Erythroblast (primary cell): ENCODE measurements around the gene PICK1.
"Not testable (repeated sequence)": the region's sequence is repeated elsewhere in the genome, so short reads cannot be mapped to it uniquely, and the experiment has no call there.

Experiments used
- DNase-seq, 2 experiments: peaks; one replicate each; lab custom pipeline; 2025; lab: John Stamatoyannopoulos, UW
- GATA1 ChIP-seq: IDR thresholded peaks from 2 replicates; pipeline ENCODE4 v1.6.1; 2011; ENCODE audit warnings: low read depth, mild to moderate bottlenecking, control low read depth, low read length, moderate library complexity
- POLR2A ChIP-seq: IDR thresholded peaks from 2 replicates; pipeline ENCODE4 v1.6.1; 2011; ENCODE audit warnings: mild to moderate bottlenecking, low read length

Gene PICK1

GRCh38 chr22:38071421-38072321 is 14.5 kb downstream of the PICK1 start:
- DNase-seq, result no peak
- TF ChIP-seq POLR2A (no peak), GATA1 (no peak)

- no peak for DNase-seq
- TF ChIP-seq GATA1 (no peak), POLR2A (no peak)
Measured at GRCh38 chr22:38072322-38073149, 15.3 kb downstream of the PICK1 start.

- no peak for DNase-seq
- TF ChIP-seq GATA1, result no peak
- TF ChIP-seq POLR2A, result no peak
Measured at GRCh38 chr22:38073150-38074130, 16.2 kb downstream of the PICK1 start.

- TF ChIP-seq POLR2A (no peak), GATA1 (no peak)
- DNase-seq, result no peak
Measured at GRCh38 chr22:38074181-38075104, 17.2 kb downstream of the PICK1 start.

DNA sequence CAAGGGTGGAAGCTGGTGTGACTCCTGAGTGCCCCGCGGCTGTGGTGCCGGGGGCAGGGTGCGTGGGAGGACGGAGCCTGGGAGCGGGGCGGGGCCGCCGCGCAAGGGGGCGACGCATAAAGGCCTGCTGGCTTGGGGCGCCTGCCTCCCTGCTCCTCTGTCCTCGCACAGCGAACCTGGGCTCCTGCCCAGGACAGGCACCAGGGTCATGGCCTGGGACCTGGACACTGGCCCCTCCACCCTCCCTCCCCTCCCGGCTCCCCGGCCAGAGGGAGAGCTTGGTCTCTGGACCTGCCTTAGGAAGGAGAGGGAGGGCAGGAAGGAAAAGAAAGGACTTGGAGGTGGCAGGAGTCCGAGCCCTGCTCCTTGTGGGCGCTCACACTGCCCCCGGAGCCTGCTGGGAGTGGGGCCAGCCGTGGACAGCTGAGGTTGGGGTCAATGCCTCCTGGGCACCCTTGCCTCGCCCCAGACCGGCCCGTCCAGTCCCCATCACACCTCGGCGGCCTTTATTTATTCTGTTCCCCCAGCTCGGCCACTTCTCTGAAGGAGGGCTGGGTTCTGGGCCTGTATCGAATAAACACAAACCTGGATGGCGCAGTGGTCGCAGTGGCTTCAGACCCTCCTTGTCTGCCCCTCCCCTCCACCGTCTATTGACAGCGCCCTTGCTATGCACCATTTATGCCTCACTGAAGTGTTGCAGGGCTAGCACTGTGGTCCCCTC is 18.1 kb downstream of the PICK1 start:
- no peak for DNase-seq
- TF ChIP-seq POLR2A, result no peak
- TF ChIP-seq GATA1, result no peak

DNA sequence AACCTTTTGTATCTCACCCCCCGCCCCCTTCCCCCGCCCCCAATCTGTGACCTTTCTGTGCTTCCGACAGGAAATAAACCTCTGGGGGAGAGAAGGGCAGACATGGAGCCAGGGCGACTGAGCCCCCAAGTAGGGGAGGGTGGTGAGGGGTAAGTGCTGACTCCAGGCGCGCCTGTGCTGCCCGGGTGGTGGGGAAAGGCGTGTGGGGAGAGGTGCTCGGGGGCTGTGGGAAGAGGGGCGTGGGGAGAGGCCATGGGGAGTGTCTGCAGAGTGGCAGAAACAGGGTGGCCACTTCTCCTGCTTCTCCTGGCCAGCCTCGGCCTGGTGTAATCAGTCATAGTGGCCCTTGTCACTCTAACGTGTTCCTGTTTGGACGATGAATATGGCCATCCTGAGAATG is 18.8 kb downstream of the PICK1 start:
- no peak for DNase-seq
- TF ChIP-seq POLR2A, result no peak
- no peak for TF ChIP-seq GATA1

- no peak for DNase-seq
Measured at GRCh38 chr22:38077096-38077495, 19.9 kb downstream of the PICK1 start.

GRCh38 chr22:38077595-38077994 is 20.4 kb downstream of the PICK1 start:
- no peak for DNase-seq
- TF ChIP-seq POLR2A (no peak), GATA1 (no peak)

More at GRCh38 chr22:38077096-38077495, 19.9 kb downstream of the PICK1 start:
- TF ChIP-seq POLR2A (no peak), GATA1 (no peak)

- DNase-seq, result no peak
- TF ChIP-seq GATA1 (no peak), POLR2A (no peak)
Measured at GRCh38 chr22:38078046-38078840, 21.0 kb downstream of the PICK1 start.

- not testable (repeated sequence) for DNase-seq
Measured at GRCh38 chr22:38079208-38079607, 22.0 kb downstream of the PICK1 start.

- no peak for DNase-seq
- TF ChIP-seq GATA1 (no peak), POLR2A (no peak)
Measured at GRCh38 chr22:38079804-38080203, 22.6 kb downstream of the PICK1 start.

GRCh38 chr22:38080474-38080849 is 23.3 kb downstream of the PICK1 start:
- TF ChIP-seq GATA1, result no peak
- TF ChIP-seq POLR2A, result no peak
- DNase-seq, result no peak
